Liver (tissue), 3 donors: ENCODE measurements around the gene ATG4B.

ENCODE experiments used
- CTCF ChIP-seq: fragments of 150-350 bp; IDR thresholded peaks from 2 replicates; pipeline ENCODE4 v1.5.1; 2017; ENCODE audit warnings: improper control_type of control experiment, low read depth, low read length; ENCODE audit not compliant: missing input control
- EGR1 ChIP-seq, 2 donors: IDR thresholded peaks; 2 replicates each; pipeline ENCODE4 v1.6.1; 2016 to 2018; ENCODE audit warnings: antibody characterized with exemption in 2 of 2, low read depth in 2 of 2
- HNF4A ChIP-seq, 2 donors: conservative IDR thresholded peaks; 2 replicates each; pipeline ENCODE4 v1.6.1; 2016; ENCODE audit warnings: antibody characterized with exemption in 2 of 2, mild to moderate bottlenecking in 2 of 2
- JUND ChIP-seq, 2 donors: IDR thresholded peaks; 2 replicates each; pipeline ENCODE4 v1.6.1; 2016; ENCODE audit warnings: antibody characterized with exemption in 2 of 2
- REST ChIP-seq: IDR thresholded peaks from 2 replicates; pipeline ENCODE4 v1.6.1; 2016; ENCODE audit warnings: antibody characterized with exemption, mild to moderate bottlenecking
- RXRA ChIP-seq, 2 donors: IDR thresholded peaks; 2 replicates each; pipeline ENCODE4 v1.6.1; 2017 to 2018; ENCODE audit warnings: antibody characterized with exemption in 2 of 2, mild to moderate bottlenecking in 1 of 2
- SP1 ChIP-seq: IDR thresholded peaks from 2 replicates; pipeline ENCODE4 v1.6.1; 2018; ENCODE audit warnings: antibody characterized with exemption, mild to moderate bottlenecking
- TAF1 ChIP-seq: conservative IDR thresholded peaks from 2 replicates; pipeline ENCODE4 v1.6.1; 2016; ENCODE audit warnings: antibody characterized with exemption, mild to moderate bottlenecking
- YY1 ChIP-seq: IDR thresholded peaks from 2 replicates; pipeline ENCODE4 v1.6.1; 2016; ENCODE audit warnings: antibody characterized with exemption, mild to moderate bottlenecking
- ZBTB33 ChIP-seq: IDR thresholded peaks from 2 replicates; pipeline ENCODE4 v1.6.1; 2016; ENCODE audit warnings: antibody characterized with exemption
- donor health status: healthy.
- donor health status: healthy.

GRCh38 chr2:241592126-241592845 is 45.2 kb upstream of the ATG4B start:
- TF ChIP-seq CTCF, result no peak
- no peak for TF ChIP-seq ZBTB33
- no peak for TF ChIP-seq HNF4A (conservative IDR thresholded peaks at IDR 0.05)
- TF ChIP-seq TAF1, result no peak
- TF ChIP-seq JUND (IDR thresholded peaks at IDR 0.05), result no peak
- no peak for TF ChIP-seq EGR1 (IDR thresholded peaks at IDR 0.05; ENCODE audit: low read depth in 2 of 2)
- TF ChIP-seq RXRA (IDR thresholded peaks at IDR 0.05), result no peak
- no peak for TF ChIP-seq SP1
- no peak for TF ChIP-seq YY1
- TF ChIP-seq REST, result no peak
